GM21367 (cell line): Measurements from ENCODE around the gene KCNMB2.

Experiments used
- ATAC-seq: cut with Tn5 transposase; IDR thresholded peaks from one replicate; pipeline ENCODE4 v1.9.1; 2021; ENCODE audit not compliant: unreplicated experiment

The KCNMB2 gene

GRCh38 chr3:178637802-178638201, 101.6 kb downstream of the KCNMB2 start:
- no peak for ATAC-seq

GRCh38 chr3:178645503-178645902, 109.3 kb downstream of the KCNMB2 start:
- no peak for ATAC-seq

- ATAC-seq: no peak
Measured at GRCh38 chr3:178646186-178646862, 110.1 kb downstream of the KCNMB2 start.

- no peak for ATAC-seq
Measured at GRCh38 chr3:178655488-178655887, 119.3 kb downstream of the KCNMB2 start.

- no peak for ATAC-seq
Measured at GRCh38 chr3:178658694-178659325, 122.6 kb downstream of the KCNMB2 start.

- ATAC-seq: peak; percentile 57
Measured at GRCh38 chr3:178663201-178663934, 127.1 kb downstream of the KCNMB2 start.

GRCh38 chr3:178665747-178666146, 129.5 kb downstream of the KCNMB2 start:
- no peak for ATAC-seq

- no peak for ATAC-seq
Measured at GRCh38 chr3:178669022-178669601, 132.9 kb downstream of the KCNMB2 start.

- ATAC-seq: no peak
Measured at GRCh38 chr3:178669758-178670157, 133.5 kb downstream of the KCNMB2 start.

- ATAC-seq: peak; percentile 37
Measured at GRCh38 chr3:178671377-178671776, 135.1 kb downstream of the KCNMB2 start.

- ATAC-seq: peak; percentile 40
Measured at GRCh38 chr3:178671791-178672190, 135.6 kb downstream of the KCNMB2 start.

GRCh38 chr3:178672275-178672674, 136.0 kb downstream of the KCNMB2 start:
- ATAC-seq: no peak

- ATAC-seq: no peak
Measured at GRCh38 chr3:178673529-178673928, 137.3 kb downstream of the KCNMB2 start.

GRCh38 chr3:178676077-178676476, 139.8 kb downstream of the KCNMB2 start:
- ATAC-seq: no peak

- no peak for ATAC-seq
Measured at GRCh38 chr3:178676942-178677790, 140.9 kb downstream of the KCNMB2 start.

GRCh38 chr3:178677961-178678360, 141.7 kb downstream of the KCNMB2 start:
- ATAC-seq: no peak

- ATAC-seq: no peak
Measured at GRCh38 chr3:178680037-178680436, 143.8 kb downstream of the KCNMB2 start.

- no peak for ATAC-seq
Measured at GRCh38 chr3:178680489-178680888, 144.3 kb downstream of the KCNMB2 start.

GRCh38 chr3:178684881-178685590, 148.8 kb downstream of the KCNMB2 start:
- ATAC-seq: no peak

GRCh38 chr3:178685591-178685906, 149.3 kb downstream of the KCNMB2 start:
- ATAC-seq: no peak
